SU-DHL-6 (cell line): Measurements from ENCODE around the gene CDKAL1.

ENCODE experiments used
- EZH2phosphoT487 ChIP-seq: fragments of 200-600 bp; sonication (generic), shearing (Covaris generic); conservative IDR thresholded peaks from 2 replicates; pipeline ENCODE4 v1.6.1; 2018; ENCODE audit warnings: mild to moderate bottlenecking, antibody characterized with exemption, low read length, moderate library complexity, mixed read lengths
- TF ChIP-seq, protein P1 (sequence below): fragments of 200-600 bp; sonication (generic); IDR thresholded peaks from one replicate; pipeline ENCODE4 v1.5.1; 2017; ENCODE audit warnings: antibody characterized with exemption, mild to moderate bottlenecking, low read length, moderate library complexity; ENCODE audit not compliant: insufficient read depth, poor library complexity, severe bottlenecking

DNA sequence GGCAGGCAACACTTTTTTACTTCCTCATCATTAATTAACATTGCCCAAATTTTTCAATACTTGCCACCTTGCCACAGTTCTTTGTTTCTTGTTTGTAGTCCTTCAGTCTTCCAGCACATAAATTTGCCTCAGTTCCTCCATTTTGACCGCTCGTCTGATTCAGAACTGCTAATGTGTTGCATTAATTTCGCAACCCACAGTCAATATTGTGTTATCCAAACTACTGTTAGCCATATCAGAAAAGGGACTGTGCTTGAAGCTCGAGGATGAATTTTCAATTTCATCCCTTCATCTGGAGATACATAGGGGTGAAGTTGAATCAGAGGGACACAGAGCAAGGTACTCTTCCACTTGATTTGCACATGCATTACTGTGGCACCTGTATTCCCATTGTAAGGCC is 421.5 kb downstream of the CDKAL1 start:
- TF ChIP-seq, protein P1, sequence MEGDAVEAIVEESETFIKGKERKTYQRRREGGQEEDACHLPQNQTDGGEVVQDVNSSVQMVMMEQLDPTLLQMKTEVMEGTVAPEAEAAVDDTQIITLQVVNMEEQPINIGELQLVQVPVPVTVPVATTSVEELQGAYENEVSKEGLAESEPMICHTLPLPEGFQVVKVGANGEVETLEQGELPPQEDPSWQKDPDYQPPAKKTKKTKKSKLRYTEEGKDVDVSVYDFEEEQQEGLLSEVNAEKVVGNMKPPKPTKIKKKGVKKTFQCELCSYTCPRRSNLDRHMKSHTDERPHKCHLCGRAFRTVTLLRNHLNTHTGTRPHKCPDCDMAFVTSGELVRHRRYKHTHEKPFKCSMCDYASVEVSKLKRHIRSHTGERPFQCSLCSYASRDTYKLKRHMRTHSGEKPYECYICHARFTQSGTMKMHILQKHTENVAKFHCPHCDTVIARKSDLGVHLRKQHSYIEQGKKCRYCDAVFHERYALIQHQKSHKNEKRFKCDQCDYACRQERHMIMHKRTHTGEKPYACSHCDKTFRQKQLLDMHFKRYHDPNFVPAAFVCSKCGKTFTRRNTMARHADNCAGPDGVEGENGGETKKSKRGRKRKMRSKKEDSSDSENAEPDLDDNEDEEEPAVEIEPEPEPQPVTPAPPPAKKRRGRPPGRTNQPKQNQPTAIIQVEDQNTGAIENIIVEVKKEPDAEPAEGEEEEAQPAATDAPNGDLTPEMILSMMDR = no peak
- TF ChIP-seq EZH2phosphoT487 = no peak
